GM21529 (cell line): Measurements from ENCODE around the gene CNDP1.
"Not testable (repeated sequence)": the region's sequence is repeated elsewhere in the genome, so short reads cannot be mapped to it uniquely, and the experiment has no call there.

ENCODE experiments used
- ATAC-seq: cut with Tn5 transposase; IDR thresholded peaks from one replicate; pipeline ENCODE4 v1.9.1; 2021; ENCODE audit not compliant: unreplicated experiment

The CNDP1 gene

DNA sequence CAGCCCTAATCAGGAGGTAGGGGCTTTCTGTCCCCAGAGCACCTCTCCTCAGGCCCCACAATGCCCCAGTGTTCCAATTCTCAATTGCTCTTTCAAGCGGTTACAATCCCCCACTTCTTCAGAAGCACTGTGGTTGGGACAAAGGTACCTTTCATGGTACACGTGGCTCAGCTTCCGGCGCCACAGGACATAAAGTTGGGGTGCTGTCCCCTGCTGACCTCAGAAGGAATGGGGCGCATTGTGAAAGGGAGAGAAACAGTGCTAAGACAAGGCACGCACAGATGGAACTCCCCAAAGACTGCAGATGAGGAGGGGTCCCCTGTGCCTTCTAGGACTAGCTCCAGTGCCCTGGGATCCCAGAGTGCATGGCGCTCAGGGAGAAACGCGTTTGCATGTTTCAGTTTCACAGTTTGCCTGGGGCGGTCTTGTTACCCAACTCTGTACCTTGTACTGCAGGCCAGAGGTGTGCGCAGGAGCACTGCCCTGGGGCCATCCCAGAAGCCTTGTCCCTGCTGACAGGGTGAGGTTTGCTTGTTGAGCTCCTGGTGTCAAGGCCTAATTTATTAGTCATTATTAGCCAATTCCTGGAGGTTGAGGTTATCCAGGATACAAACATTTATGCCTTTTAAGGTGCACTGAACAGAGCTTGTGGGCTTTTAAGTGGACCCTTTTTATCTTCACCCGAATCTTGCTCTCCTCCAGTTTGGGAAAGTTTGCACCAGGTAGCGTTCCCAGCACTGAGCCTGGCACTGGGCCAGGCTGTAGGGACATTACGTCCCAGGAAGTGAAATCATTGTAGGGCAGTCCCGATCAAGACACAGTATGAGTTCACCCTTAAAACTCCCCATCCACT lies 7.6 kb downstream of the CNDP1 start:
- no peak for ATAC-seq

DNA sequence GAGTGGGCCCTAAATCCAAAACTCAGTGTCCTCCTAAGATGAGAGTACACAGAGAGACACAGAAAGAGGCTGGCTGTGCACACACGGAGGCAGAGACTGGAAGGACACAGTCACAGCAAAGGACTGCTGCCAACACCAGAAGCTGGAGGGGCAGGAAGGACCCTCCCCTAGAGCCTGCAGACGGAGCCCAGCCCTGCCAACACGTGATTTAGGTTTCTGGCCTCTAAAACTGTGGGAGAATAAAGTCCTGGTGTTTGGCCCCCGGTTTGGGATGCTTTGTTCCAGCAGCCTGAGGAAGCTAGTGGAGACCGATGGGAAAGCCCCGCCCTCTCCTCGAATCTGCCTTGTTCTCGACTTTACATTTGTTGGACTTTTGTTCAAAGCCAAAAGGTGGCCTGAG lies 10.6 kb downstream of the CNDP1 start:
- ATAC-seq: no peak

DNA sequence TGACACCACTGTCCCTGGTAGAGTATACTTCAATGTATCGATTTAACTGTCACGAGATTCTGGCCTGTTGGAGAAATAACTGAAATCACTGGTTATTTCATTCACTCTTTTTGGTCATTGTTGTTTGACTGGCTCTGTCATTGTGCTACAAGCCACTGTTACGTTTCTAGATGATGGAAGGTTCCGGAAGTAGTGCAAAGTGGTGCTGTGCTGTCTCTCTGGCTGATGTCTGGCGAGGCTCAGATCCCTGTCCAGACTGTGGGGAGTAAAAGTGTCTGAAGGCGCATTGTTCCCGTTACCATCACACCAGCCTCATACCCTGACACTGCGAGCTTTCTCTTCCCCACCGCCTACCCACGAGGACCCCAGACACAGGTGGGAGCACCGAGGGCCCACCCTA lies 11.7 kb downstream of the CNDP1 start:
- no peak for ATAC-seq

DNA sequence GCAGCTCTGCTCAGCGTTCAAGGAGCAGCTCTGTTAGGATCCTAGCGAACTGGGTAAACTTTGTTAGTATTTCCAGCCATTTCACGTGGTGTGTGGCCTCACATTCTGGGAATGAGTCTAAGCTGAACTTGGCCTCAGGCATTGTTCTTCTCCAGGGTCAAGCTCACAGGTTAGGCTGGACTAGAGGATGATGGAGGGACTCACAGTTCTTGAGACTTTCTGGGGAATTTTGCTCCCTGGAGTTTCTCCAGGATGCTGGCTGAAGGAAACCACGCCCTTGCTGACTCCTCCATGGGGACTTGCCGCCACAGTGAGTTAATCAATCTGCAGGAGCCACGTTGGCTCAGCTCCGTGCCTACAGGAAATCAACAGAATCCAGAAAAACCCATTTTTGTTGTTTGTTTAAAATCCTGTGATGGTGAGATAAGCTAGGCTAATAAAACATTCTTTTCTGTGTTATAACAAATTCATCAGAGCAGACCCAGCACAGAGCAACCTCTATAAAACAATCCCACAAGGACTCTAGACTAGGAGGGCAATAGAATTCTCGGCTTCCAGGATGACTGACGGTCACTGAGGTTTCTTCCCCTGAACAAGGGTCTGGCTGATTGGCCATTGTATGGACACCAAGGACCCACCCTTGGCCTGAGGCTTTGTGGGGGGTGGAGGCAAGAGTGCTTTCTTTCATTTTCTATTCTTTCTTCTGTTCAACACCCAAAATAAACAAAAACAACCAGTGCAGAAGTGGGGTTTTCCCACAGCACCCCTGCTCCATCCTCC lies 12.6 kb downstream of the CNDP1 start:
- ATAC-seq: no peak

DNA sequence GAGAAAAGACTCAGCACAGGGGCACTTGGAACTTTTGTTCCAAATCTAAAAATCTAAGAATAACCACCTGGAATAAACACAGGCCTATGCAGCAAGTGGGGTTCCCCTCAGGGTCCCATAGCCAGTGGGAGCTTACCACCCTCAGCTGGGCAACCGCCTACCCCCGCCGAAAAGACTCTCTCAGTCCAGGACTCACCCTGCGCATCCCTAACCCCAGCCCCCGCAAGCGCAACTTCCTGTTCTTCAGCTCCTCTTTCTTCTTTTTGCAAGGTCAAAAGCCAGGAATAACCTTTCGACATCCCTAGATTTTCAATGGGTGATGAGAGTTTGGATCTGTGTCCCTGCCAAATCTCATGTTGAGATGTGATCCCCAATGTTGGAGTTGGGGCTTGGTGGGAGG lies 13.6 kb downstream of the CNDP1 start:
- no peak for ATAC-seq

DNA sequence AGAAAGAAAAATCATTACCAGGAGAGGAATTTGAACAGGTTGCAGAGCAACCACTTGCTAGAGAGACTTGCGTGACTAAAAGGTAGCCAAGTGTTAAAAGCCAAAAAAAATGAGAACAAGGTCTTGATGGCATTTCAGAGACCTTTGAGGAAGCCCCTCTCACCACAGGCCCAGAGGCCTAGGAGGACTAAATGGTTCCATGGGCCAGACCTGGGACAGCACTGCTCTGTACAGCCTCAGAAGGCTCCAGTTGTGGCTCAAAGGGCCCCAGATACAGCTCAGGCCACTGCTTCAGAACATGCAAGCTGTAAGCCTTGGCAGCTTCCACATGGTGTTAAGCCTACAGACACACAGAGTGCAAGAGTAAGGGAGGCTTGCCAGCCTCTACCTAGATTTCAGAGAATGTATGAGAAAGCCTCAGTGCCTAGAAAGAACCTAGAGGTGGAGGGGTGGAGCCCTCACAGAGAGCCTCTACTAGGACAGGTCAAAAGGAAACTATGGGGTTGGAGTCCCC lies 15.3 kb downstream of the CNDP1 start:
- no peak for ATAC-seq

DNA sequence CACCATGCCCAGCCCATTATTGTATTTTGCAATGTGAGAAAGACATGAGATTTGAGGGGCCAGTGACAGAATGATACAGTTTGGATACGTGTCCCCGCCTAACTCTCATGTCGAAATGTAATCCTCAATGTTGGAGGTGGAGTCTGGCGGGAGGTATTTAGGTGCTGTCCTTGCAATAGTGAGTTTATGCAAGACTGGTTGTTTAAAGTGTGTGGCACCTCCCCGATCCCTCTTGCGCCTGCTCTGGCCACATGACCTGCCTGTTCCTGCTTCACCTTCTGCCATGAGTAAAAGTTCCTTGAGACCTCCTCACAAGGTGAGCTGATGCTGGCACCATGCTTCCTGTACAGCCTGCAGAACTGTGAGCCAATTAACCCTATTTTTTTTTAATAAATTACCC lies 16.6 kb downstream of the CNDP1 start:
- ATAC-seq: no peak

DNA sequence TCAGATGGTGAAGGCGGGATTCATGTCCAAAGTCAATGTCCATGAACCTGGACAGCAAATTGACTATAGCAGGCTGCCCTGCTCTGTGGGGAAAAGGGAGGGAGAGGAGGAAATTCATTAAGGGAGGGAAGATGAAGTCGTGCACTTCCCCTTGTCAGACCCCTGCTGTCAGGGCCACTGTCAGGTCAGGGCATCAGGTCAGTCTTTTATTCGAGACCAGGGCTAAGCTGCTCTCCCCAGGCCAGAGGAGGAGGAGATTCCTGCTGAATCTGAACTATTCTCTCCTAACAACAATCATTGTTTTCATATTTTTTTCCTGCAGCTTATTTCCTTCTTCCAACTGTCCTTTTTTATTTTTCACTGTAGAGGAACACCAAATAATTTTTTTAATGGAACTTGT lies 17.2 kb downstream of the CNDP1 start:
- no peak for ATAC-seq

DNA sequence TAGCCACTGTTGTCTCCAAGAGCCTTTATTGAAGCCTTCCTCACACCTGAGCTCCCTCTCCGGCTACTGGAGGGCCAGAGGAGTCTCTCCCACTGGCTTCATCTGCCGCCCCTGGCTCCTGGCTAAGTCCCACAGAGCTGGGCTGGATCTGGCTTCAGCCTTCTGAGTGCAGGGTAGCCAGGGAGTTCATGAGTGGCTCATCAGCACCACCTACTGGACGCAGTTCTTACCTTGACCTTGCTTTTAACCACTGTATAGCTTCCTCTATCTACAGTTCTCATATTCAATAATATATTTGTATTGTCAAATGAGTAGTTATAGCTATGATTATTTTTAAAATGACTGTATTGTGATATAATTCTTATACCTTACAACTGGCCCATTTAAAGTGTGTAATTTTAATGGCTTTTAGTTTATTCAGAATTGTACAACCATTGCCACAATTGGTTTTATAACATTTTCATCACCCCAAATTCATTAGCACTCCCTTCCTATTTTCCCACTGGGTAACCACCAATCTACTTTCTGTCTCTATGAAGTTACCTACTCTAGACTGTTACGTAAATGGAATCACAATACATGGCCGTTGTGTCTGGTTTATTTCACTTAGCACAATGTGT lies 17.7 kb downstream of the CNDP1 start:
- ATAC-seq: peak; percentile 100

DNA sequence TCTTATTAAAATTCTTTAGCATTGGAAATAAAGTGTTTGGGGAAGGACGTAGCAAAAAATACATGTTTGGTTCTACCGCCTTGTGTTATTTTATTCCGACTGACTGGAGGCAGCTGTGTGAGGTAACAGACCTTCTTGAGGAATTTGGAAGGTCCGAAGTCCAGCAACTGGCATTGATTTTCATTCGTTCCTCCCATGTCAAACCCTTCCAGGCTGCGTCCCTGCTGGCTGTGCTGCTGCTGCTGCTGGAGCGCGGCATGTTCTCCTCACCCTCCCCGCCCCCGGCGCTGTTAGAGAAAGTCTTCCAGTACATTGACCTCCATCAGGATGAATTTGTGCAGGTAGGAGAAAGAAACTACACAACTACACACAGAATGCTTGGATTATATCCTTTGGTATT lies 21.8 kb downstream of the CNDP1 start:
- ATAC-seq: no peak

DNA sequence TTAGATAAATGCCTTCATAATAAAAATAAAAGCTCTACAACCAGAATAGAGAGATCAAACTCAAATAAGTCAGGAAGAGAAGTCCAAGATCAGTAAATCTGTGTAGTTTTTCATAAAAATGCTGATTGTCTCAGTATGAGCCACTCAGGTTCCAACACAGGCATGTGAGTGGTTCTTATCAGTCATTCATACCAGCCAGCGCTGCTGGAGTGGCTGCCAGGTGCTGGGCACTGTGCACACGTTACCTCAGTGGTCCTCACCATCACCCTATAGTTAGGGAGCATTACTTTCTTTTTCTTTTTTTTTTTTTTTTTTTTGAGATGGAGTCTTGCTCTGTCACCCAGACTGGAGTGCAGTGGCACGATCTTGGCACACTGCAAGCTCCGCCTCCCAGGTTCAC lies 23.8 kb downstream of the CNDP1 start:
- no peak for ATAC-seq

DNA sequence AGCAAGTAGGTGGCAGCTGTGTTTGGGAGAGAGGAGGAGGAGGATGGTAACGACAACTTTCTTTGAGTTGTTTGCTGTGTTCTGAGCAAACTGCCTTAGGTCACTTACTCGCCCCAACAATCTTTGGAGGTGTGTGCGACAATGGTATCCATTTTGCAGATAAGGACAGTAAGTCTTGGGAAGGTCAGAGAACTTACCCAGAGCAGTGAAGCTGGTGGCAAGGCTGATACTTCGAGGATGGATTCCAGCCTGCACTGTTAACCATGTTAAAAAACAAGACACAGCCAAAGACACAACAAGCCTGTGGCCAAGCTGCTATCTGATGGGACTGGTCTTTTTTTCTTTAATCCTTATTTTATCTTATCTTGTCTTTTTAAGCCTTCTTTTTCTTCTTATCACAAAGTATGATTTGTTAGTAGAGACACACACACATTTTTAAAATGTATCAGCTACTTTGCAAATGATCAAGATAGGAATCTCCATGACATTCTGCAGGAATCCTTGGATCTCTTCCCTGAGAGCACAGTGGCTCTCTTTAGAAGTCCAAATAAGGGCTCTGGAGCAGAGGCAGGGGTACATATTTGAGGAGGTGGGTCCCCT lies 27.9 kb downstream of the CNDP1 start:
- no peak for ATAC-seq

DNA sequence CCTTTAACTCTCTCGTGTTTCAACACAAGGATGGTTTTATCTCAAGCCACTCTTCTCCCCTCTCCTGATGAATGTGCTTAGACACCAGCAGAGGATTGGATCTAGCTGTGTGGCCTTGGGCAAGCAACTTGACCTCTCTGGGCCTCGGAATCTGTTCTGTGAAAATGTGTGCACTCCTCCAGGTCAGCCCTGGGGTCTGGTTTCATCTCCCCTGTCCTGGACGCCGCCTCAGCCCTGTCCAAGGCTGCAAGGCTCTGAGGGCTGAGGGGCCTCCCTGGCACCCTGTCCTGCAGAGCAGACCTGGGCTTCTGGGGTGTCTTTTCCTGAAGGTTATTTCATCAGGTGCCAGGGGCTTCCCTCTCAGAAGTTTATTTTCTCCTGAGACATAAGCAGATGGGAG lies 28.5 kb downstream of the CNDP1 start:
- no peak for ATAC-seq

DNA sequence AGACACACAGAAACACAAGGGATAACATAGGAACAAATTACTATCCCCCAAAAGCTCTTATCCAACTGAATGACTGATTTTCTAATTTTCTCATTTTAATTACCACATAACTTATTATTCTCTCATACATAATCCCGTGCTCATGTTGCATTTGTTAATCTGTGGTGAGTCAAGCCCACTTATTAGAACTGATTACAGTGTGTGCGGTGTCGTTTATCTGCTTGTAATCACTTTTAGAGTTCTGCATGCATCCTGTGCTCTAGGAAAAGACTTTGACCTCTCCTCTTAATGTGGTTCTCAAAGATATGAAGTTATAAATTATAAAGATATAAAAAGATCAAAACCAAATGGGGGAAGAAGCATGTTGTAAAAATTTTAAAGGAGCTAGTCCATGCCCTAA lies 29.7 kb downstream of the CNDP1 start:
- no peak for ATAC-seq

DNA sequence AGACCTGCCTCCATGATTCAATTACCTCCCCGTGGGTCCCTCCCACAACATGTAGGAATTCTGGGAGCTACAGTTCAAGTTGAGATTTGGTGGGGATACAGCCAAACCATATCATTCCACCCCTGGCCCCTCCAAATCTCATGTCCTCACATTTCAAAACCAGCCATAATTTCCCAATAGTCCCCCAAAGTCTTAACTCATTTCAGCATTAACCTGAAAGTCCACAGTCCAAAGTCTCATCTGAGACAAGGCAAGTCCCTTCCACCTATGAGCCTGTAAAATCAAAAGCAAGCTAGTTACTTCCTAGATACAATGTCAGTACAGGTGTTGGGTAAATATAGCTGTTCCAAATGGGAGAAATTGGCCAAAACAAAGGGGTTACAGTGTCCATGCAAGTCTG lies 30.9 kb downstream of the CNDP1 start:
- not testable (repeated sequence) for ATAC-seq

DNA sequence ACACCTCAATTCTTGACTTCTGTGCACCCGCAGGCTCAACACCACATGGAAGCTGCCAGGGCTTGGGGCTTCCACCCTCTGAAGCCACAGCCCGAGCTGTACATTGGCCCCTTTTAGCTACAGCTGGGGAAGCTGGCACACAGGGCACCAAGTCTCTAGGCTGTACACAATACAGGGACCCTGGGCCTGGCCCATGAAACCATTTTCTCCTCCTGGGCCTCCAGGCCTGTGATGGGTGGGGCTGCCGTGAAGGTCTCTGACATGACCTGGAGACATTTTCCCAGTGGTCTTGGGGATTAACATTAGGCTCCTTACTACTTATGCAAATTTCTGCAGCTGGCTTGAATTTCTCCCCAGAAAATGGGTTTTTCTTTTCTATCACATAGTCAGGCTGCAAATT lies 31.7 kb downstream of the CNDP1 start:
- ATAC-seq: not testable (repeated sequence)

DNA sequence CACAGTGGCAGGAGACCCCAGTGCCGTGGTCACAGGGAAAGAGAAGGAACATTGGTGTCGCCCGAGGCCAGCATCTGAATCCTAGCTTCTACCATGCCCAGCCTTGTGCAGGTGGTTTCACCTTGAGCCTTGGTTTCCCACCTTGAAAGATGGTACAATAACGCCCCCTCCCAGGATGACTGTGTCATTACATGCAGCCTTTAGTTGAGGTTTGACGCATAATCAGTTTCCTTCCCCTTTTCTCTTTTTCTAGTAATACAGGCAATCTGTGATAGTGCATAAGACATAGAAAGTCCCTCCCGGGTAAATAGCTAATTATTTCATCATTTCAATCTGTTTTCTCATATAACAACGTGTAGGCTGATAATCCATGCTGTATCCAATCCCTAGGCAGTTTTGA lies 33.5 kb downstream of the CNDP1 start:
- no peak for ATAC-seq

DNA sequence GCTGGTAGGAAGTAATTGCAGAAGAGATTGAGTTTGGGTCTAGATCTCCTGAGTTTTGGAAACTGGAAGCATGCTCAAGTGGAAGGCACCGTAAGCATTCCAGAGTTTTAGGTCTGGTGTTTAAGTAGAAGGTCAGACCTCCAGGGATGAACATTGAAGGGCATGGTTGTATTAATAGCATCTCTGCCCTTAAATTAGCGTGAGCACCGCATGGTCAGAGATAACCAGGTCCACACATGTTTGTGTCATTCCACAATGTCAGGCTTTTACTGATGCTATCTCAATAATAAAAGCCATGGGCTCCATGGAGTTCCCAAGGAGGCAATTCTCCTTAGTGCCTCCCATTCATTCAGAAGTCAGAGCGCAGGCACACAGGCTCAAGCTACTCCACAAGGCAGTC lies 35.1 kb downstream of the CNDP1 start:
- no peak for ATAC-seq

DNA sequence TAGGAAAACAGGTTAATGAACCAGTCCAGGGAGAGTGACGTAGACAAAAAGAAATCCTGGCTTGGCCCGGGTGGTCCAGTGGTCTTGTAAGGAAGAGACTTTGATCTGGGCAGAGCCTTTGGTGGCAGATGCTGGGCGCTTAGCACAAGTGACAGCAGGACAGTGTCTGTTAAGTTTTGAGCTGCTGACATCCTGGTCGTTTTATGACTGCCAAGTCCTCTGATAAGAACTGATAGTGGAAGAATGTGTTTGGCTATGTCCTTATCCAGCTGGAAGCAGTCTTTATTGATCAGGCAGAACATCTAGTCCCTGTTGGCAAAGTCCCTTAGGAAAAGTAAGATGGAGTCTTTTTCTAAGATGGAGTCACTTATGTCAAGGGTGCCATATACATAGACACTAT lies 36.0 kb downstream of the CNDP1 start:
- no peak for ATAC-seq

DNA sequence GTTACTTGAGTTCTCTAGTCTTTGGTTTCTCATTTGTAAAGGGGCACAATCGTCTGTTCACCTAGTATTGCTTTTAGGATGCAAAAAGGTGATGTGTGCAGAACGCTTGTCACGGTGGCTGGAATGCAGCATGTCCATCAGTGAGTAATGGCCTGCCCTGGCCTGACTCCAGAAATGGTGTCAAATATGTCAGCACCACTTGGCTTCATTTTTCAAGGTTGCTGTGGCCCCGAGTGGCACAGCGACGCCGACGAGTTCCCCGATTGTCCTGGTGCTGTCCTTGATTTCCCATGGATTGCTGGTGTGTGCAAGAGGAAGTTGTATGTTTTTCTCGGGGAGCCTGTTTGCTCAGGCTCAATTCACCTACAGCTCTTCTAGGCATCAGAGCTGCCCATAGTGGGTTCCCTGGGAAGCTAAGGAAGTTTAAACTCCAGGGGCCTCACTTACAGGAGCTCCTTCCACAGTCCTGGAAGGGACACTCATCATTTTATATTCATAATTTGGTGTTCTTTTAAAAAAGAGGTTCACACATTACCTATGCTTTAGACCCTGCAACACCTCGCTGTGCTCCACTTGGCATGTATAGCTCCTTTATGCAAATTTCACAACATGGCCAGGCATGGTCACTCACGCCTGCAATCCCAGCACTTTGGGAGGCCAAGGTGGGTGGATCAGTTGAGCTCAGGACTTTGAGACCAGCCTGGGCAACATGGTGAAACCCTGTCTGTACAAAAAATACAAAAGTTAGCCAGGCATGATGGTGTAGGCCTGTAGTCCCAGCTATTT lies 37.8 kb downstream of the CNDP1 start:
- no peak for ATAC-seq

DNA sequence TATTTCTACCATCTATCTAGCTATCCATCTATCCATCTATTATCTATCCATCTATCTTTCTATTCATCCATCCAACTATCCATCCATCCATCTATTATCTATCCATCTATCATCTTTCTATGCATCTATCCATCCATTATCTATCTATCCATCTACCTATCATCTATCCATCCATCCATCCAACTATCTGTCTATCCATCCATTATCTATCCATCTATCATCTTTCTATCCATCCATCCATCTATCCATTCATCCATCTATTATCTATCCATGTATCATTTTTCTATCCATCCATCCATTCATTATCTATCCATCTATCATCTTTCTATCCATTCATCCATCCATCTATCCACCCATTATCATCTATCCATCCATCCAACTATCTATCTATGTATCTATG lies 38.8 kb downstream of the CNDP1 start:
- ATAC-seq: no peak
